Measurements from ENCODE around the gene FAM13C.

DNA sequence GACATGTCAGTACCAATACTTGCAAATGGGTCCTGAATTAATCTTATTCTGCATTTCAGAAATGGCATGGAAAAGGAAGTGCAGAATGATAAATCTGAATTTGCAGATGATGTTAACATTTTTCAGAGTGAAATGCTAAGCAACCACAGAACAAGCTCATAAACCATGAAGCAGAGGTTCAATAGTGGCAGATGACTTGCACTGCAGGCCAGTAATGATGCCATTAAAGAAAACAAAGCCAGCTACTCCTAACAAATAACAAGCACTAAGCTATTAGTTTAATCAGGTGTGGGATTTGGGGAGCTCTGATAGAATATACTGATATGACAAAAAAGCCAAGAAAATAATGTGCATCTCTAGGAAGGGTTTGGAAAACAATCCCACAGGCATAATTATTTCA, 85.4 kb downstream of the FAM13C start:
- TF ChIP-seq, protein P1, sequence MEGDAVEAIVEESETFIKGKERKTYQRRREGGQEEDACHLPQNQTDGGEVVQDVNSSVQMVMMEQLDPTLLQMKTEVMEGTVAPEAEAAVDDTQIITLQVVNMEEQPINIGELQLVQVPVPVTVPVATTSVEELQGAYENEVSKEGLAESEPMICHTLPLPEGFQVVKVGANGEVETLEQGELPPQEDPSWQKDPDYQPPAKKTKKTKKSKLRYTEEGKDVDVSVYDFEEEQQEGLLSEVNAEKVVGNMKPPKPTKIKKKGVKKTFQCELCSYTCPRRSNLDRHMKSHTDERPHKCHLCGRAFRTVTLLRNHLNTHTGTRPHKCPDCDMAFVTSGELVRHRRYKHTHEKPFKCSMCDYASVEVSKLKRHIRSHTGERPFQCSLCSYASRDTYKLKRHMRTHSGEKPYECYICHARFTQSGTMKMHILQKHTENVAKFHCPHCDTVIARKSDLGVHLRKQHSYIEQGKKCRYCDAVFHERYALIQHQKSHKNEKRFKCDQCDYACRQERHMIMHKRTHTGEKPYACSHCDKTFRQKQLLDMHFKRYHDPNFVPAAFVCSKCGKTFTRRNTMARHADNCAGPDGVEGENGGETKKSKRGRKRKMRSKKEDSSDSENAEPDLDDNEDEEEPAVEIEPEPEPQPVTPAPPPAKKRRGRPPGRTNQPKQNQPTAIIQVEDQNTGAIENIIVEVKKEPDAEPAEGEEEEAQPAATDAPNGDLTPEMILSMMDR (conservative IDR thresholded peaks at IDR 0.05 in 1 of 2, IDR thresholded peaks at IDR 0.05 in 1 of 2; ENCODE audit: extremely low read depth in 1 of 2, insufficient read depth in 1 of 2, low read depth in 1 of 2, low read length in 2 of 2), result no peak
- no peak for TF ChIP-seq EZH2 (IDR thresholded peaks at IDR 0.05; ENCODE audit: borderline replicate concordance, low read length)
